HepG2 (cell line): Measurements from ENCODE around the gene F7. TPM values are rescaled to one million over a fixed set of nuclear protein-coding genes. Genes with fewer than 3 reads are reported as not detected.
A peak's percentile ranks its signal among the peaks of the same experiment; 100 is the strongest.

Experiments
- BORCS8-MEF2B ChIP-seq: sonication (generic); formaldehyde crosslinking; IDR thresholded peaks from 2 replicates; pipeline ENCODE4 v1.8.0; 2022; ENCODE audit warnings: mild to moderate bottlenecking, missing genetic modification reagents
- CEBPB ChIP-seq: IDR thresholded peaks from 2 replicates; pipeline ENCODE4 v1.6.1; 2011; ENCODE audit warnings: low read depth, low read length, improper control_type of control experiment, borderline replicate concordance
- ETV6 ChIP-seq: sonication (generic); formaldehyde crosslinking; conservative IDR thresholded peaks from 2 replicates; pipeline ENCODE4 v1.4.0; 2020; ENCODE audit warnings: missing genetic modification reagents
- FOSL2 ChIP-seq: sonication (generic); formaldehyde crosslinking; IDR thresholded peaks from 2 replicates; pipeline ENCODE4 v1.4.0; 2020; ENCODE audit warnings: missing genetic modification reagents
- FOXO1 ChIP-seq: sonication (generic); formaldehyde crosslinking; IDR thresholded peaks from 2 replicates; pipeline ENCODE4 v1.4.0; 2020; ENCODE audit warnings: missing genetic modification reagents
- GFI1 ChIP-seq: sonication (generic); formaldehyde crosslinking; IDR thresholded peaks from 2 replicates; pipeline ENCODE4 v1.5.0; 2020; ENCODE audit warnings: missing genetic modification reagents, mild to moderate bottlenecking, borderline replicate concordance
- NFE2L2 ChIP-seq: fragments of 150-350 bp; IDR thresholded peaks from 2 replicates; pipeline ENCODE4 v1.6.1; 2014; ENCODE audit warnings: low read length
- NRL ChIP-seq: sonication (generic); formaldehyde crosslinking; IDR thresholded peaks from 2 replicates; pipeline ENCODE4 v1.5.0; 2020; ENCODE audit warnings: missing genetic modification reagents, mild to moderate bottlenecking, moderate library complexity, borderline replicate concordance
- RBAK ChIP-seq: sonication (generic); formaldehyde crosslinking; IDR thresholded peaks from 2 replicates; pipeline ENCODE4 v1.5.1; 2020; ENCODE audit warnings: mild to moderate bottlenecking, missing genetic modification reagents
- THAP8 ChIP-seq: sonication (generic); formaldehyde crosslinking; IDR thresholded peaks from 2 replicates; pipeline ENCODE4 v1.5.1; 2020; ENCODE audit warnings: missing genetic modification reagents, mild to moderate bottlenecking, borderline replicate concordance
- U2AF1 ChIP-seq: fragments of 200-400 bp; formaldehyde crosslinking; optimal IDR thresholded peaks from 2 replicates; pipeline ENCODE3; 2017; ENCODE audit warnings: mild to moderate bottlenecking, low read depth, low read length
- ZBTB8A ChIP-seq: sonication (generic); formaldehyde crosslinking; IDR thresholded peaks from 2 replicates; pipeline ENCODE4 v1.4.0; 2020; ENCODE audit warnings: mild to moderate bottlenecking, low read depth, missing genetic modification reagents, borderline replicate concordance
- ZHX2 ChIP-seq, 2 experiments: sonication (generic) in 1 of 2; formaldehyde crosslinking in 1 of 2; IDR thresholded peaks; 2 replicates each; pipeline versions ENCODE4 v1.6.1 to v1.9.0; 2014 to 2022; ENCODE audit warnings: antibody characterized with exemption in 1 of 2, borderline replicate concordance in 1 of 2, inconsistent platforms in 1 of 2, low read depth in 1 of 2, missing genetic modification reagents in 1 of 2
- ZNF3 ChIP-seq: IDR thresholded peaks from 2 replicates; pipeline ENCODE4 v1.7.0; 2017; ENCODE audit warnings: inconsistent platforms
- ZNF646 ChIP-seq: sonication (generic); formaldehyde crosslinking; IDR thresholded peaks from 2 replicates; pipeline ENCODE4 v1.9.0; 2021; ENCODE audit warnings: mild to moderate bottlenecking, missing genetic modification reagents
- ZNF7 ChIP-seq: IDR thresholded peaks from 2 replicates; pipeline ENCODE4 v1.6.1; 2016; ENCODE audit warnings: missing biosample characterization, missing genetic modification reagents
- polyA plus RNA-seq, 8 experiments: library from polyadenylated mRNA; depleted of rRNA in 3 of 8; stranded (reverse) in 7 of 8; unstranded in 1 of 8; fragments of >200 nt; fragmentation: Illumina TruSeq in 4 of 8; extraction: Trizol in 4 of 8; gene quantifications; 2 replicates each; pipeline versions ENCODE4 v1.2.1 to v1.2.3, GENCODE V29; 2011 to 2016; ENCODE audit warnings: low read depth in 4 of 8, missing spikeins in 1 of 8, mixed read lengths in 1 of 8; ENCODE audit not compliant: insufficient read depth in 1 of 8
- total RNA-seq, 5 experiments: library from RNA; depleted of rRNA; stranded (reverse); fragments of >200 nt; fragmentation: Illumina TruSeq; extraction: Trizol; gene quantifications; 2 replicates each; pipeline ENCODE4 v1.2.3, GENCODE V29; 2016; ENCODE audit warnings: low read depth in 1 of 5

F7 gene
- total and polyA plus RNA-seq, 2 of the 13 experiments (the other 11 are each of a cell fraction or from before 2014, with no cell fraction given) = 12.6 to 26.5 TPM

GRCh38 chr13:113149711-113150549 lies 44.3 kb downstream of the F7 start (continued):
- TF ChIP-seq ZNF646 (CRISPR knock-in tag) (no peak), THAP8 (CRISPR knock-in tag) (no peak), ZNF7 (CRISPR knock-in tag) (no peak), RBAK (CRISPR knock-in tag) (no peak), NFE2L2 (no peak), U2AF1 (no peak), FOSL2 (CRISPR knock-in tag) (0 out of 2 replicates have a peak, but pooled peaks have one; percentile 10), ZHX2 (IDR thresholded peaks at IDR 0.05; ENCODE audit: low read depth) (no peak), ZHX2 (CRISPR knock-in tag; IDR thresholded peaks at IDR 0.05; ENCODE audit: borderline replicate concordance) (no peak), ZBTB8A (no peak), FOXO1 (peak; percentile 89), BORCS8-MEF2B (peak; percentile 74; the same call in 1 of the 2 replicates), GFI1 (CRISPR knock-in tag) (0 out of 2 replicates have a peak, but pooled peaks have one; percentile 45), CEBPB (peak; percentile 57; the same call in 1 of the 2 replicates), ZNF3 (CRISPR knock-in tag) (no peak), ETV6 (no peak), NRL (CRISPR knock-in tag) (no peak)
